Endothelial cell of hepatic sinusoid (primary cell): ENCODE measurements around the gene PHRF1.

Source experiments
- in situ Hi-C: cut with HindIII; loops from 2 replicates; pipeline ENCODE4 v1.10.0; 2017; ENCODE audit warnings: low sequenced_read_pairs

PHRF1 gene, protein sequence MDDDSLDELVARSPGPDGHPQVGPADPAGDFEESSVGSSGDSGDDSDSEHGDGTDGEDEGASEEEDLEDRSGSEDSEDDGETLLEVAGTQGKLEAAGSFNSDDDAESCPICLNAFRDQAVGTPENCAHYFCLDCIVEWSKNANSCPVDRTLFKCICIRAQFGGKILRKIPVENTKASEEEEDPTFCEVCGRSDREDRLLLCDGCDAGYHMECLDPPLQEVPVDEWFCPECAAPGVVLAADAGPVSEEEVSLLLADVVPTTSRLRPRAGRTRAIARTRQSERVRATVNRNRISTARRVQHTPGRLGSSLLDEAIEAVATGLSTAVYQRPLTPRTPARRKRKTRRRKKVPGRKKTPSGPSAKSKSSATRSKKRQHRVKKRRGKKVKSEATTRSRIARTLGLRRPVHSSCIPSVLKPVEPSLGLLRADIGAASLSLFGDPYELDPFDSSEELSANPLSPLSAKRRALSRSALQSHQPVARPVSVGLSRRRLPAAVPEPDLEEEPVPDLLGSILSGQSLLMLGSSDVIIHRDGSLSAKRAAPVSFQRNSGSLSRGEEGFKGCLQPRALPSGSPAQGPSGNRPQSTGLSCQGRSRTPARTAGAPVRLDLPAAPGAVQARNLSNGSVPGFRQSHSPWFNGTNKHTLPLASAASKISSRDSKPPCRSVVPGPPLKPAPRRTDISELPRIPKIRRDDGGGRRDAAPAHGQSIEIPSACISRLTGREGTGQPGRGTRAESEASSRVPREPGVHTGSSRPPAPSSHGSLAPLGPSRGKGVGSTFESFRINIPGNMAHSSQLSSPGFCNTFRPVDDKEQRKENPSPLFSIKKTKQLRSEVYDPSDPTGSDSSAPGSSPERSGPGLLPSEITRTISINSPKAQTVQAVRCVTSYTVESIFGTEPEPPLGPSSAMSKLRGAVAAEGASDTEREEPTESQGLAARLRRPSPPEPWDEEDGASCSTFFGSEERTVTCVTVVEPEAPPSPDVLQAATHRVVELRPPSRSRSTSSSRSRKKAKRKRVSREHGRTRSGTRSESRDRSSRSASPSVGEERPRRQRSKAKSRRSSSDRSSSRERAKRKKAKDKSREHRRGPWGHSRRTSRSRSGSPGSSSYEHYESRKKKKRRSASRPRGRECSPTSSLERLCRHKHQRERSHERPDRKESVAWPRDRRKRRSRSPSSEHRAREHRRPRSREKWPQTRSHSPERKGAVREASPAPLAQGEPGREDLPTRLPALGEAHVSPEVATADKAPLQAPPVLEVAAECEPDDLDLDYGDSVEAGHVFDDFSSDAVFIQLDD (N-terminal part only)

DNA sequence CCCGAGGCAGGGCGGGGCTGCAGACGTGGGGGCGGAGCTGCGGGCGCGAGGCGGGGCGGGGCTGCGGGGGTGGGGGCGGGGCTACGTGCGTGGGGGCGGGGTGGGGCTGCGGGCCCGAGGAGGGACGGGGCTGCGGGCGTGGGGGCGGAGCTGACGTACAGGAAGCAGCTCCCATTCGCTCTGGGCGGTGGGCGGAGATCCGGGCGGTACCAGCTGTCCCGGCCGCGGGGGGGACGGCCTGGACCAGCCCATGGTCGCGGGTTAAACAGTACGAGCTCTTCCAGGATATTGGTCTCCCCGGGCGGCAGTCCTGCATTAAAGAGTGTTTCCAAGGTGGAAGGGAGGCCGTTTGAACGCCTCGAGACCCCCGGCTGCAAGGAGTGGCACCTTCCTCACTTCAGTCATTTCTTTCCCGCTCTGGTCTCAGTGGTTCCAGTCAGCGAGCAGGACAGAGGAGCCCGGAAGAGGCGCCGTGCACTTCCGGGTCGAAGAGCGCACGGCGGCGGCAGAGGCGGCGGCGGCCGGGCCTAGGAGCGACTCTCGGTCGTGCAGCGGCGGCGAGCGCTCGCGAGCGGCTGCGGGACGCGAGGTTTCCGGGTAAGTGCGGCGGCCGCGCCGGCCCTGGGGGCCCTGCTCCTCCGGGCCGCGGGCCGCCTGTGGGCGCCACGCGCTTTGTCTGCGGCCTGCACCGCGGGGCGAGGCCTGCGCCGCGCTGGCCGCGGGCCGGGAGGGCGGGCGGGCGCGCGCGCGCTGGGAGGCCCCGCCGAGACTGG is at the start of gene PHRF1:
Gene PHRF1, plus strand, starts transcription at position 475 of the 773 bp plus-strand sequence. CDS start 5,043 bp downstream, outside the sequence.
- in situ Hi-C loops: no loop called here

DNA sequence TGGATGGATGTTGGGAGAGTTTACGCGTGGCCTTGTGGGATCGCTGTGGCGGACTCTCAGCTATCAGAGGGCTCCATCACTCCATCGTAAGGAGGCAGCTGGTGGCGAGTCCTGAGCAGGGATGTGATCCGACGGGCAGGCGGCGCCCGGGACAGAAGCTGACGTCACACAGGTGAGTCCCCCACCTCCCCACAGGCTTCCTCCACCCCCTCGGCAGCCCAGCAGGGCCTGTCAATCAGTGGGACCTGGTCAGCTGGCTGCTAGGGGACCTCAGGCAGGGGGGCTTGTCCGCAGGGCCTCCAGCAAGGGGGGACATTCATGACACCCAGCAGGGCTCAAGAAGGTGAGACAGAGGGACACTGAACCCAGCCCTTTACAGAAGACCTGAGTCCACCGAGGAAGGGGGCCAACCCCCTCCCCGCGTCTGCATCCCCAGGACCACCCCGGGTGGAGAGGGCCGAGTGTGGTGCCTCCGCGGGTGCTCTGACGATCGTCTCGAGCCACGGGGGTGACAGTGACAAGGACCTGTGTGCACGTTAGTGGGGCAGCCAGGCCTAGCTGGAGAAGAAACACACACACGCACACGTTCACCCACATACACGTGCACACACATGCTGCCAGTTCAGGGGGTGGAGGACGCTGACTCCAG is 48.0 kb upstream of the PHRF1 start:
- in situ Hi-C loops: no loop called here

- in situ Hi-C loops: no loop called here
Measured at GRCh38 chr11:528815-529727, 47.2 kb upstream of the PHRF1 start.

DNA sequence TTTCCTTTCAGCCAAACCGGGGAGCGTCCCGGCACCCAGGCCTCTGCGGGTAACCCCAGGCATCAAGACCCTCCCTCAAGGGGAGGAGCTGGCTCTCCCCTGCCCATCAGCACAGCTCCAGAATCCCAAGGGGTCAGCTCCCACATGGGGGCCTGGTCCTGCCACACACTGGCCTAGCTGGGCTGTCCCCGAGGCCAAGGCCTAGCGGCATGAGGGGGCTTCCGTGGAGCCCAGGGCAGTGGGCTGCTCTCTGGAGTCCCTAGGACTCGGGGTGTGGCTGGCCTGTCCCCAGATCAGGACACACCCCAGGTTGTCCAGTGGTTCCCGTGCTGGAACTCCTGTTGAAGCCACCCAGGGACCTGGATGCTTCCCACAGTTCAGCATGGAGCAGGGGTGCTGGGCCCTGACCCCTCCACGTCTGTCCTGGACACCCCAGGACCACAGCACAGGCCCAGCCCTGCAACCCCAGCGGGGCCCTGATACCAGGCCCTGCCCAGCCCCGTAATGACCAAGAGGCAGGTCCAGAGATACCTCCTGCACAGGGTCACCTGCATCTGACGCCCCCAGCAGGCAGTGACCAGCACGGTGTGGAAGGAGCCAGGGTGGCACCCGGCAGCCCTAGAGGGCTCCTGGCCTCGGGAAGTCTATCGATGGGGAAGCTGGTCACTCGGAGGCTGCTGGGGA is 46.4 kb upstream of the PHRF1 start:
- in situ Hi-C loops: no loop called here

GRCh38 chr11:530960-531831 is 45.1 kb upstream of the PHRF1 start:
- in situ Hi-C loops: no loop called here

GRCh38 chr11:531919-532526 is 44.2 kb upstream of the PHRF1 start:
- in situ Hi-C loops: no loop called here

- in situ Hi-C loops: no loop called here
Measured at GRCh38 chr11:532527-532985, 43.7 kb upstream of the PHRF1 start.

GRCh38 chr11:532986-533585 is 43.2 kb upstream of the PHRF1 start:
- in situ Hi-C loops: no loop called here

DNA sequence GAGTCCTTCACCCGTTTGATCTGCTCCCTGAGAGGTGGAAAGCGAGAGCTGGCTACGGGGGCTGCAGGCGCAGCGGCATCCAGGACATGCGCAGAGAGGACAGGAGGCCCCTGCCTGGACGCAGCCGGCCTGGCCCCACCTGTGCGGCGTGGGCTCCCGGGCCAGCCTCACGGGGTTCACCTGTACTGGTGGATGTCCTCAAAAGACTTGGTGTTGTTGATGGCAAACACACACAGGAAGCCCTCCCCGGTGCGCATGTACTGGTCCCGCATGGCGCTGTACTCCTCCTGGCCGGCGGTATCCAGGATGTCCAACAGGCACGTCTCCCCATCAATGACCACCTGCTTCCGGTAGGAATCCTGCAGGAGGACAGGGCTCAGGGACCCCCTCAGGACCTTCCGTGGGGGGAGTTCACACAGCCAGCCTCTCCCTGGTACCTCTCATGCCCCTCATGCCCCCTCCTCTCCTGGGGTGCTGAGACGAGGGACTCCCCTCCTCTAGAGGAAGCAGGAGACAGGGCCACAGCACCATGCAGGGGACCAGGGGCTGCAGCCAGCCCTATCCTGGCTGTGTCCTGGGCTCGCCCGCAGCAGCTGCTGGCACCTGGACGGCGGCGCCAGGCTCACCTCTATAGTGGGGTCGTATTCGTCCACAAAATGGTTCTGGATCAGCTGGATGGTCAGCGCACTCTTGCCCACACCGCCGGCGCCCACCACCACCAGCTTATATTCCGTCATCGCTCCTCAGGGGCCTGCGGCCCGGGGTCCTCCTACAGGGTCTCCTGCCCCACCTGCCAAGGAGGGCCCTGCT is 42.5 kb upstream of the PHRF1 start:
- in situ Hi-C loops: no loop called here

DNA sequence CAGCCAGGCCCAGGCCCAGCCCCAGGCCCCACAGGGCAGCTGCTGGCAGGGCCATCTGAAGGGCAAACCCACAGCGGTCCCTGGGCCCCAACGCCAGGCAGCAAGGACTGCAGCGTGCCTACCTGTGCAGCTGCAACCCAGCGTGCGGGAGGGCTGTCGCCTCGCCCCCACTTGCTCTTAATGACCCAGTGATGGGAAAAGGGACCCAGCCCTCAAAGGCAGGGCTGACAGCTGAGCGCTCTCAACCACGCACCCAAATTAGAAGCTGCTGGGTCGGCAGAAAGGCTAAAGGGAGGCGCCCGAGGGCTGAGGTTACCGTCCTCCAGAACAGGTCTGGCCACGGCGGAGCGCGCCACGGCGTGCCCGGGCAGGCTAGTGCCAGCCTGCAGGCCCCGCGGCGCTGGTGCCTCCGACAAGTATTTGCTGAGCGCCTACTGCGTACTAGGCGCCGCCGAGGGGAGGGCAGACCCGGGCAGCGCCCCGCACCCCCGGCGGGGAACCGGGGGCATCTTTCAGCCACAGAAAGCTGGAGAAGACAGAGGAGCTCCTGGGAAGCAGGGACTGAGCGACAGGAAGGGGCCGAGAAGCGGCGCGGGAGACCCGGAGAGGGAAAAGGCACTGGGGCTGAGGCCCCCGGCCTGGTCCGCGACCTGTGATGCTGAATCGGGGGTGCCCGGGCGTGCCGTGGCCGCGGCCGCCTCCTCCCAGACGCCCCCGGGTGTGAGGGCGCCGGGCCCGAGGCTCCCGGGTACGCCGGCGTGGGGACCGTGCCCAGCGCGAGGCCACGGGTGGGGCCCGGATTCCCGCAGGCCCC is 41.7 kb upstream of the PHRF1 start:
- in situ Hi-C loops: no loop called here

GRCh38 chr11:535210-535518 is 41.1 kb upstream of the PHRF1 start:
- in situ Hi-C loops: no loop called here

- in situ Hi-C loops: no loop called here
Measured at GRCh38 chr11:535519-536454, 40.5 kb upstream of the PHRF1 start, which contains the start of gene HRAS. HRAS (minus strand) TSS chr11:535576.

DNA sequence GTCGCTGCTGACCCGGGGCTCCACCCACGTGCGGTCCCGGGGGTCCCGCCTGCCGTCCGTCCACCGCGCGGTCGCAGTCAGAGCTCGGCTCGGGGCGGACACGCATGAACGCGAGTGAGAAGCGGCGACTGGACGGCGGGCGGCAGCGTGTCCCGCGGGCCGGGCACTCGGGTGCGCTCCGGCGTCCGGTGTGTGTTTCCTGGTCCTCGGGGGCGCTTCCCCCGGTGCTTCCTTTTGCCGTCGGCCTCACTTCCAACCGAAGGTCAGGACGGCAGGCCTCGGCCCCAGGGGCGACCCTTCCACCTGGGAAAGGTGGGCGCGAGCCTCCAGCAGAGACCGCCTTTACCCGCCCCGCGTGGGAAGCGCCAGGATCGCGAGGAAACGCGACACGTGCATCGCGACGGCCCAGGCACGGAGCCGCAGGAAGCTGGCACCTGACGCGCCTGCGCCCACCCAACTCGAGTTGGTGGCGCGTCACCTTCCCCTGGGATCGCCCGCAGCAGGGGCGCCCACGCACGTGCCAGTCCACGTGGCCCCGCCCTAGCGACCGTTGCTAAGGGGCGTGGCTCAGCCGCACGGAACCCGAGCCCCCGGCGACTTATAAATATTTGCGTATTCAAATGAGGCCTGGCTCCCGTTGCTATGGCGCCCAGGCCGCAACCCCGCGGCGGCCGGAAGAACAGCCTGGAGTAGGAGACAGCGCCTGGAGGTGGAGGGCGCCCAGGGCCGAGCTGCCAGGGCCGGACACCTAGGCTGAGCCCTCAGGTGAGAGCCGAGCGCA is 39.2 kb upstream of the PHRF1 start, which contains the start of gene LRRC56:
Gene LRRC56, plus strand, starts transcription at position 687 of the 781 bp plus-strand sequence. CDS start 3,158 bp downstream, outside the sequence.
- in situ Hi-C loops: no loop called here
